Mesendoderm (in vitro differentiated cells): ENCODE results near the gene NDUFA12.

Experiments
- DNase-seq: peaks from one replicate; pipeline ENCODE4 v3.0.0; 2013
- H2AK5ac ChIP-seq: 2 replicates; pipeline ENCODE4 v1.6.1; 2013; ENCODE audit warnings: low read length, inconsistent platforms
- H2BK120ac ChIP-seq: 2 replicates; pipeline ENCODE4 v1.6.1; 2013; ENCODE audit warnings: low read depth, mild to moderate bottlenecking, low read length, moderate library complexity, mixed read lengths
- H2BK15ac ChIP-seq: replicated peaks from 2 replicates; pipeline ENCODE4 v1.6.1; 2013; ENCODE audit warnings: low read depth, mild to moderate bottlenecking, moderate library complexity
- H2BK5ac ChIP-seq: 2 replicates; pipeline ENCODE4 v1.6.1; 2013; ENCODE audit warnings: low read length, inconsistent platforms
- H3K18ac ChIP-seq: 2 replicates; pipeline ENCODE4 v1.6.1; 2013; ENCODE audit warnings: mild to moderate bottlenecking, low read length, mixed read lengths
- H3K23ac ChIP-seq: one replicate; pipeline ENCODE4 v1.6.1; 2013; ENCODE audit warnings: low read length
- H3K27ac ChIP-seq: 2 replicates; pipeline ENCODE4 v1.5.1; 2013; ENCODE audit warnings: low read depth, mild to moderate bottlenecking, inconsistent platforms, low read length, moderate library complexity
- H3K27me3 ChIP-seq: 2 replicates; pipeline ENCODE4 v1.6.1; 2013; ENCODE audit warnings: low read length, control low read depth, mild to moderate bottlenecking, inconsistent platforms; ENCODE audit not compliant: insufficient read depth, poor library complexity
- H3K36me3 ChIP-seq: 2 replicates; pipeline ENCODE4 v1.6.1; 2013; ENCODE audit warnings: low read length, inconsistent platforms; ENCODE audit not compliant: control insufficient read depth, insufficient read depth
- H3K4ac ChIP-seq: one replicate; pipeline ENCODE4 v1.6.1; 2013; ENCODE audit warnings: low read depth, mild to moderate bottlenecking, low read length, moderate library complexity
- H3K4me1 ChIP-seq: 2 replicates; pipeline ENCODE4 v1.6.1; 2013; ENCODE audit warnings: low read depth, low read length, inconsistent platforms; ENCODE audit not compliant: control insufficient read depth
- H3K4me2 ChIP-seq: 2 replicates; pipeline ENCODE4 v1.6.1; 2013; ENCODE audit warnings: low read length
- H3K4me3 ChIP-seq: 2 replicates; pipeline ENCODE4 v1.5.1; 2013; ENCODE audit warnings: mild to moderate bottlenecking, low read length
- H3K56ac ChIP-seq: one replicate; pipeline ENCODE4 v1.6.1; 2013; ENCODE audit warnings: low read length
- H3K79me1 ChIP-seq: 2 replicates; pipeline ENCODE4 v1.6.1; 2013; ENCODE audit warnings: low read length, inconsistent platforms
- H3K79me2 ChIP-seq: 2 replicates; pipeline ENCODE4 v1.6.1; 2013; ENCODE audit warnings: mild to moderate bottlenecking, low read length; ENCODE audit not compliant: control insufficient read depth, insufficient read depth
- H3K9ac ChIP-seq: 2 replicates; pipeline ENCODE4 v1.6.1; 2013; ENCODE audit warnings: low read length, inconsistent platforms
- H4K5ac ChIP-seq: one replicate; pipeline ENCODE4 v1.6.1; 2013; ENCODE audit warnings: low read length
- H4K8ac ChIP-seq: one replicate; pipeline ENCODE4 v1.6.1; 2013; ENCODE audit warnings: low read depth, mild to moderate bottlenecking, control low read depth, low read length, moderate library complexity
- WGBS: extraction: QIAGEN DNeasy Blood & Tissue Kit; methylation state at CpG from one replicate; pipeline ENCODE4 v1.1.7; 2013; ENCODE audit warnings: low lambda C conversion rate, missing lambda C conversion rate; ENCODE audit not compliant: insufficient coverage; ENCODE audit errors: extremely low coverage; 5-methylcytosine and 5-hydroxymethylcytosine counted together

Gene NDUFA12

GRCh38 chr12:94970560-94970959 is 32.9 kb downstream of the NDUFA12 start:
- no peak overlapping the region for H2AK5ac ChIP-seq
- H3K4ac ChIP-seq: no peak overlapping the region
- no peak overlapping the region for H3K4me3 ChIP-seq
- H4K5ac ChIP-seq: no peak overlapping the region
- no peak for DNase-seq
- no peak overlapping the region for H2BK5ac ChIP-seq
- H2BK15ac ChIP-seq: no peak overlapping the region
- no peak overlapping the region for H3K9ac ChIP-seq
- WGBS: no CpG with 5 or more reads among the region's 1 CpG
- H3K4me2 ChIP-seq: no peak overlapping the region
- no peak overlapping the region for H2BK120ac ChIP-seq
- H4K8ac ChIP-seq: no peak overlapping the region
- no peaks in the 10 kb centered on the region for H3K36me3 ChIP-seq
- no peak overlapping the region for H3K27ac ChIP-seq
- H3K79me1 ChIP-seq: no peaks in the 10 kb centered on the region
- H3K23ac ChIP-seq: no peak overlapping the region
- H3K56ac ChIP-seq: no peak overlapping the region
- no peaks in the 10 kb centered on the region for H3K79me2 ChIP-seq
- no peaks in the 10 kb centered on the region for H3K4me1 ChIP-seq
- no peak overlapping the region for H3K18ac ChIP-seq
- no peaks in the 10 kb centered on the region for H3K27me3 ChIP-seq

- H3K79me2 ChIP-seq: no peaks in the 10 kb centered on the region
- H2BK15ac ChIP-seq: no peak overlapping the region
- H3K23ac ChIP-seq: no peak overlapping the region
- no peaks in the 10 kb centered on the region for H3K79me1 ChIP-seq
- H2BK120ac ChIP-seq: no peak overlapping the region
- no peak overlapping the region for H3K4me2 ChIP-seq
- H4K8ac ChIP-seq: no peak overlapping the region
- no peak overlapping the region for H3K4me3 ChIP-seq
- no peak for DNase-seq
- H3K18ac ChIP-seq: no peak overlapping the region
- no peak overlapping the region for H3K56ac ChIP-seq
- no peak overlapping the region for H3K9ac ChIP-seq
- H3K4me1 ChIP-seq: no peaks in the 10 kb centered on the region
- no peak overlapping the region for H3K27ac ChIP-seq
- H2BK5ac ChIP-seq: no peak overlapping the region
- no peak overlapping the region for H3K4ac ChIP-seq
- no peak overlapping the region for H2AK5ac ChIP-seq
- H3K36me3 ChIP-seq: no peaks in the 10 kb centered on the region
- H4K5ac ChIP-seq: no peak overlapping the region
- H3K27me3 ChIP-seq: no peaks in the 10 kb centered on the region
Measured at GRCh38 chr12:94969424-94969823, 34.1 kb downstream of the NDUFA12 start.

GRCh38 chr12:94965982-94966630 is 37.4 kb downstream of the NDUFA12 start:
- H2BK5ac ChIP-seq: no peak overlapping the region
- no peaks in the 10 kb centered on the region for H3K27me3 ChIP-seq
- H3K27ac ChIP-seq: no peak overlapping the region
- no peak for DNase-seq
- no peak overlapping the region for H3K18ac ChIP-seq
- no peak overlapping the region for H3K4me2 ChIP-seq
- no peaks in the 10 kb centered on the region for H3K79me2 ChIP-seq
- no peaks in the 10 kb centered on the region for H3K4me1 ChIP-seq
- no peak overlapping the region for H2AK5ac ChIP-seq
- H2BK120ac ChIP-seq: no peak overlapping the region
- no peak overlapping the region for H2BK15ac ChIP-seq
- no peak overlapping the region for H3K56ac ChIP-seq
- WGBS: no CpG with 5 or more reads among the region's 9 CpGs
- no peak overlapping the region for H4K8ac ChIP-seq
- H3K4ac ChIP-seq: no peak overlapping the region
- H3K4me3 ChIP-seq: no peak overlapping the region
- H3K36me3 ChIP-seq: no peaks in the 10 kb centered on the region
- no peaks in the 10 kb centered on the region for H3K79me1 ChIP-seq
- no peak overlapping the region for H4K5ac ChIP-seq
- H3K9ac ChIP-seq: no peak overlapping the region
- H3K23ac ChIP-seq: no peak overlapping the region

- Histone ChIP-seq H3K79me1 (no peaks in the 10 kb centered on the region), H4K5ac (no peak overlapping the region), H3K56ac (no peak overlapping the region), H3K36me3 (no peaks in the 10 kb centered on the region), H3K27ac (no peak overlapping the region), H3K23ac (no peak overlapping the region), H2BK120ac (no peak overlapping the region), H2BK15ac (no peak overlapping the region), H3K18ac (no peak overlapping the region), H3K4me3 (no peak overlapping the region), H2BK5ac (no peak overlapping the region), H4K8ac (no peak overlapping the region), H3K9ac (no peak overlapping the region), H3K4ac (no peak overlapping the region), H2AK5ac (no peak overlapping the region), H3K4me1 (no peaks in the 10 kb centered on the region), H3K4me2 (no peak overlapping the region), H3K27me3 (no peaks in the 10 kb centered on the region), H3K79me2 (no peaks in the 10 kb centered on the region)
- no CpG with 5 or more reads among the region's 7 CpGs for WGBS
- DNase-seq: no peak
Measured at GRCh38 chr12:94963649-94964048, 39.8 kb downstream of the NDUFA12 start.

GRCh38 chr12:94962670-94963069 is 40.8 kb downstream of the NDUFA12 start:
- no peaks in the 10 kb centered on the region for H3K27me3 ChIP-seq
- no peak overlapping the region for H2BK120ac ChIP-seq
- no peaks in the 10 kb centered on the region for H3K79me1 ChIP-seq
- H3K56ac ChIP-seq: no peak overlapping the region
- no peak overlapping the region for H3K4ac ChIP-seq
- no peak overlapping the region for H4K8ac ChIP-seq
- no peak for DNase-seq
- H3K36me3 ChIP-seq: no peaks in the 10 kb centered on the region
- H2BK5ac ChIP-seq: no peak overlapping the region
- H4K5ac ChIP-seq: no peak overlapping the region
- H3K4me1 ChIP-seq: no peaks in the 10 kb centered on the region
- no peak overlapping the region for H3K27ac ChIP-seq
- no peak overlapping the region for H3K23ac ChIP-seq
- H3K4me2 ChIP-seq: no peak overlapping the region
- H2BK15ac ChIP-seq: no peak overlapping the region
- no CpG with 5 or more reads among the region's 3 CpGs for WGBS
- H3K79me2 ChIP-seq: no peaks in the 10 kb centered on the region
- no peak overlapping the region for H3K9ac ChIP-seq
- H2AK5ac ChIP-seq: no peak overlapping the region
- no peak overlapping the region for H3K18ac ChIP-seq
- no peak overlapping the region for H3K4me3 ChIP-seq

GRCh38 chr12:94961911-94962310 is 41.6 kb downstream of the NDUFA12 start:
- Histone ChIP-seq H2BK15ac (no peak overlapping the region), H3K27me3 (no peaks in the 10 kb centered on the region), H3K9ac (no peak overlapping the region), H4K5ac (no peak overlapping the region), H3K4ac (no peak overlapping the region), H2AK5ac (no peak overlapping the region), H3K23ac (no peak overlapping the region), H2BK120ac (no peak overlapping the region), H3K18ac (no peak overlapping the region), H4K8ac (no peak overlapping the region), H3K79me2 (no peaks in the 10 kb centered on the region), H3K4me2 (no peak overlapping the region), H3K4me3 (no peak overlapping the region), H3K36me3 (no peaks in the 10 kb centered on the region), H3K79me1 (no peaks in the 10 kb centered on the region), H2BK5ac (no peak overlapping the region), H3K56ac (no peak overlapping the region), H3K27ac (no peak overlapping the region), H3K4me1 (no peaks in the 10 kb centered on the region)
- WGBS: no CpG with 5 or more reads among the region's 2 CpGs
- no peak for DNase-seq
